H54 (cell line): ENCODE data around the gene SIRPA.

Experiments
- DNase-seq: peaks from one replicate; pipeline ENCODE4 v3.0.0; 2011; ENCODE audit warnings: low spot score, mixed read lengths; ENCODE audit not compliant: insufficient read length
- FAIRE-seq: peaks from 3 replicates; lab custom pipeline; 2011; peaks lifted over from hg19 to GRCh38; lab: Jason Lieb, UNC
- POLR2A ChIP-seq: IDR thresholded peaks from 2 replicates; pipeline ENCODE4 v1.6.1; 2011; ENCODE audit warnings: low read depth, mild to moderate bottlenecking, low read length

Gene SIRPA

GRCh38 chr20:1875183-1875554 lies 20.0 kb upstream of the SIRPA start:
- no peak for FAIRE-seq
- DNase-seq = no peak
- TF ChIP-seq POLR2A = no peak

DNA sequence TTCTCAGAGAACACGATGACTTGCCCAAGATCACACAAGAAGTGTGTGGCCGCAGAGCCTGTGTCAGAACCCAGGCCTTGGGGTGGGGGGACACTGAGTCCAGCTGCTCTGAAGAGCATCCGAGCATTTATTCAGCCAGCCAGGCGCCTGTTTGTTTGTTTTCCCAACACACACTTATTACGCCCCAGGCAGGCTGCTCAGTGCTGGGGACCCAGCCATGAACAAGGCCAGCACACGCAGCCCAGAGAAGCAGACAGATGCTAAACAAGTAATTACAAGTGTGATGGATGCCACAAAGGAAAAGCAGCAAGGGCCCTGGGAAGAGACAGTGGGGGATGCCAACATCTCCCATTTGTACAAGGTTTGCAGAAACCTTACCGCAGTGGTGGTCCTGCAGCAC lies 19.4 kb upstream of the SIRPA start:
- FAIRE-seq (no peak), DNase-seq (no peak)
- TF ChIP-seq POLR2A = no peak

DNA sequence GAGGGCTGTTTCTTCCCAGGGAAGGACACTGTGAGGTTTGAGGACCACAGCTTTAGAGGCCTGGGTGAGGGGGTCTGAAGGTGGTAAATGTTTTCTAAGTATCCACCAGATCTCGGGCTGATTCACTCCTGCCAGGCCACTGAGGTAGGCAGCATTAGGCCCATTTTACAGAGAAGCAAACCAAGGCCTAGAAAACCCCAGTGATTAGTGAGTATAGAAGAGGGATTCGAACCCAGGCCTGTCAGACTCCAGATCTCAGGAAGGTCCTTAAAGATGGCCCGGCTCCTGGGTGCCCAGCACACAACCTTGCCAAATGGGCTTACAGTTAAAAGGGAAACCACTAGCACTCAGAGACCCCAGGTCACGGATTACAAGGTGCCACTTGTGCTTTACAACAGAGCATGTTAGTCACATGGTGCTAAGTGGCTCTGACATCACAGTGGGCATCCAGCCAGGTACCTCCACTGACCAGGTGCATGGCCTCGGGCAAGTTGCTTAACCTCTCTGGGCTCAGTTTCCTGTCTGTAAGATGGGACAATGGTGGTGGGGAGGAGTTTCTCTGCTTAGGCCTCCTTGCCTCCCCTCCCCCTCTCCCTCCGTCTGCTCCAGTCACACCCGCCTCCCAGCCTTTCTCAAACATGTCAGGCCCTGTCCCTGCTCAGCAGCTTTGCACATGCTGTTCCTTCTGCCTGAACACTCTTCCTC lies 18.8 kb upstream of the SIRPA start:
- no peak for FAIRE-seq
- no peak for TF ChIP-seq POLR2A
- DNase-seq = no peak

DNA sequence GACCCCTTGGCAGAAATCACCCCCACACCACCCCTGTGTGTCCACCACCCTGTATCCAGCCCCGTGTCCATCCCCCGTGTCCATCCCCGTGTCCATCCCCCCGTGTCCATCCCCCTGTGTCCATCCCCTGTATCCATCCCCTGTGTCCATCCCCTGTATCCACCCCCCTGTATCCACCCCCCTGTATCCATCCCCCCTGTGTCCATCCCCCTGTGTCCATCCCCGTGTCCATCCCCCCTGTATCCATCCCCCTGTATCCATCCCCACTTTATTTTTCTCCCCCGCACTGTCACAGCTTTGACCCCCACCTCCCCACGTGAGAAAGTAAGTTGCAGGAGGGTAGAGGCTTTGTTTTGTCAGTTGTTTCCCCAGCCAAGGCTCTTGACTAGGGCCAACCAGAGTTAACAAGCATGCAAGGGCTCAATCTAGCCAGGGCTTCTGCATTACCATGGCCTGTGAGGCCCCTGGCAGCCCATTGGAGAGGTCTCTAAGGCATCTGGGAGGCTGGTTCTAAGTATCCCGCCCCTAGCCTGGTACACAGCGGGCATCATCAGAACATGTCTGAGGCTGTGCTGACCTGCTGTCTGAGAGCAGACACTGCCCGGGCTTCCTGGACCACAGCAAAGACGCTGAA lies 18.1 kb upstream of the SIRPA start:
- no peak for TF ChIP-seq POLR2A
- FAIRE-seq = no peak
- DNase-seq = peak; percentile 82

GRCh38 chr20:1877609-1878200 lies 17.5 kb upstream of the SIRPA start:
- FAIRE-seq = no peak
- DNase-seq = no peak
- TF ChIP-seq POLR2A = no peak

GRCh38 chr20:1879369-1879768 lies 15.8 kb upstream of the SIRPA start:
- no peak for TF ChIP-seq POLR2A
- FAIRE-seq (no peak), DNase-seq (no peak)

- no peak for FAIRE-seq
- TF ChIP-seq POLR2A = no peak
- no peak for DNase-seq
These were observed 15.3 kb upstream of the SIRPA start for GRCh38 chr20:1879934-1880333.

DNA sequence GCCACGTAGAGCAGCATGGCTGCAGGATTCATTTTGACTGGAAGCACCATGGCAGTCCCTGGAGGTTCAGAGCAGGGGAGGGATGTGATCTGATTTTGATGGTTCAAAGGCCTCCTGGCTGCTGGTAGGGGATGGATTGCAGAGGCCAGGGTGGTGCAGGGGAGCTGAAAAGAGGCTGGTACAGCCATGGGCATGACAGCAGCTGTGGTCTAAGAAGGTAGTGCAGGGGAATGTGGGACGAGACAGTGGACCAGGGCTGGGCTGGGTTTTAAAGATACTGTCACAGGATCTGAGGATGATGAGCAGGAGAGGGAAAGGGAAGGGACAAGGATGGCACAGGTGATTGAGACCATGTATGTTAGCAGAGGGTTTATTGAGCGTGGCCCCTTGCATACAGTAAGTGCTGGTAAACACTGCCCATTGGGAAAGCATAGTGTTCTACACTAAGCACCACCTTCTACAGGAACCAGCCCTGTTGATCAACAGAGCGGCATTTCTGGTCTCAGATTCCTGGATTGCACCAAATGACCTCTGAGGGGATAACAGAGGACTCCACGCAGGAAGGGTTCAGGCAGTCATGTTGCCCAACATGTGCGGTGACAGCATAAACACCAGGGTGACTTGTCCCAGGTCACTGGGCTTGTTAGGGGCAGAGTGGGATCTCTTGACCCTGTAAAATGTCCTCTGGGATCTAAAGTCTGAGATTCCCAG lies 14.5 kb upstream of the SIRPA start:
- no peak for DNase-seq
- no peak for FAIRE-seq

GRCh38 chr20:1881240-1881835 lies 13.9 kb upstream of the SIRPA start:
- no peak for DNase-seq
- no peak for FAIRE-seq

More for the DNA sequence above, 14.5 kb upstream of the SIRPA start:
- no peak for TF ChIP-seq POLR2A

DNA sequence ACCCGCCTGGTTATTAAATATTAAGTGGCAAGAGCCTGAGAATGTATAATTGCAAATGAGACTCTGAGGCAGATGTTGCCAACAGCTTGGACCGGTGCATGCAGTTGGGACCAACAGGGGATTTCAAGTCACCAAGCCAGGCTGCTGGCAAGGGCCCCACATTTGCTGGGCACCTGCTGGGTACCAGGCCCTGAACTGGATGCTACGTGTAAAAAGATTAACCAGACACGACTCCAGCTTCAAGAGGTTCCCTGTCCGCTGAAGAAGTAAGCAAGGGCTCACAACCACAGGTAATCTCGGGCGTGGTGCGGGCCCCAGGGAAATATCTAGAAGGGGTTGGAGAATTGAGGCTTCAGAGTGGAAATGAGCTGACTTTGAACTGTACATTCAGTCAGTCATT lies 13.2 kb upstream of the SIRPA start:
- no peak for TF ChIP-seq POLR2A
- FAIRE-seq = no peak

More at GRCh38 chr20:1881240-1881835, 13.9 kb upstream of the SIRPA start:
- no peak for TF ChIP-seq POLR2A

DNA sequence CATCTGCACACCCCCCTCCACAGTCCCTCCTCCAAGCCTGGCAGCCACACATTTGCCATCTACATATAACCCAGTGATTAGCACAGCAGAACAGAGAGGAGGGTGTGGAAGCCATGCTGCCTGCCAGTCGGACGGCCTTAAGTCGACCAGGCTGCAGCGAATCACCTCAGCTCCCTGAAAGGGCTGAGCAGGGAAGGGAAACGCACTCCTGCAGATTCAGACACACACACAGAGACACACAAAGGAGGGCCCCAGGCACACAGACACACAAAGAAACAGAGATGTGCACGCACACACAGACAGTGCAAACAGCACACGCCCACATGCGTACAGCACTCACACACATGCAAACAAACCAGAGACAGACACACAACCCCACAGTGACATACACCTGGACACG lies 11.2 kb upstream of the SIRPA start:
- FAIRE-seq = no peak
- TF ChIP-seq POLR2A = no peak
- DNase-seq = no peak

More for the DNA sequence above, 13.2 kb upstream of the SIRPA start:
- DNase-seq = no peak

GRCh38 chr20:1885254-1885653 lies 10.0 kb upstream of the SIRPA start:
- TF ChIP-seq POLR2A = no peak
- FAIRE-seq (no peak), DNase-seq (no peak)

DNA sequence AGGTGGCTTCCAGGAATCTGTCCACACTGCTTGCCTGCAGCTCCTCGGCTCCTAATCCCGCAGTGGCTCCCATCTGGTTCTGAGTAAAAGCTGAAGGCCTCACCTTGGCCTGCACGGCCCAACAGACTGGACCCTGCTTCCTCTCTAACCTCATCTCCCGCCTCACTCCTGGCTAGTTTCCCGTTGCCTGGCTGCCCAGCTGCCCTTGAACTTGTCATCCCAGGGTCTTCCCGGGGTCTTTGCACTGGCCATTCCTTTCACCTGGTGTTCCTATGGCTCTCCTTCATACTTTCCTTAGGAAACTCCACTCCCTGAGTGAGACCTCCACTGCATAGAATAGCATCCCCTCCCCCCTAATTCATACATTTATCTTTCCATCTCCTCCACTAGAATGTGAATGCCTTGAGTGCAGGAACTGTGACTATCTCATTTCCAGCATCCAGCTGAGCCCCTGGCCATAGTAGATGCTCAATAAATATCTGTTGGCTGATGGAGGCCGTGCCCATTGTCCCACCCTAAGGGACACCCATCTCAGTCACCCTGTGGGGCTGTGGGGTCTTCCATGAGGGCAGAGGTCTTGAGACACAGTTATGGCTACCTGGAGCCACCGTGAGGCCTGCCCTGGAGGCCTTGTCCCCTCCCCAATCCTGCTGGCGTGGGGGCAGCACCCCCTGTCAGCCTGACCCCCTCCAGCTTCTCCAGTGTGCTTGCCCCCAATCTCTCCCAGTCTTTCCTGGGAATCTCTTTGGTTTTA lies 9.1 kb upstream of the SIRPA start:
- no peak for TF ChIP-seq POLR2A
- no peak for DNase-seq
- FAIRE-seq = no peak
